ENCODE data around the gene FBXO44.

- TF ChIP-seq MAX (IDR thresholded peaks at IDR 0.05): peak; percentile 40; the same call in 1 of the 2 replicates
- TF ChIP-seq ZBTB7A (IDR thresholded peaks at IDR 0.05; ENCODE audit: low read depth): 0 out of 2 replicates have a peak, but pooled peaks have one; percentile 44
- TF ChIP-seq, protein P1, sequence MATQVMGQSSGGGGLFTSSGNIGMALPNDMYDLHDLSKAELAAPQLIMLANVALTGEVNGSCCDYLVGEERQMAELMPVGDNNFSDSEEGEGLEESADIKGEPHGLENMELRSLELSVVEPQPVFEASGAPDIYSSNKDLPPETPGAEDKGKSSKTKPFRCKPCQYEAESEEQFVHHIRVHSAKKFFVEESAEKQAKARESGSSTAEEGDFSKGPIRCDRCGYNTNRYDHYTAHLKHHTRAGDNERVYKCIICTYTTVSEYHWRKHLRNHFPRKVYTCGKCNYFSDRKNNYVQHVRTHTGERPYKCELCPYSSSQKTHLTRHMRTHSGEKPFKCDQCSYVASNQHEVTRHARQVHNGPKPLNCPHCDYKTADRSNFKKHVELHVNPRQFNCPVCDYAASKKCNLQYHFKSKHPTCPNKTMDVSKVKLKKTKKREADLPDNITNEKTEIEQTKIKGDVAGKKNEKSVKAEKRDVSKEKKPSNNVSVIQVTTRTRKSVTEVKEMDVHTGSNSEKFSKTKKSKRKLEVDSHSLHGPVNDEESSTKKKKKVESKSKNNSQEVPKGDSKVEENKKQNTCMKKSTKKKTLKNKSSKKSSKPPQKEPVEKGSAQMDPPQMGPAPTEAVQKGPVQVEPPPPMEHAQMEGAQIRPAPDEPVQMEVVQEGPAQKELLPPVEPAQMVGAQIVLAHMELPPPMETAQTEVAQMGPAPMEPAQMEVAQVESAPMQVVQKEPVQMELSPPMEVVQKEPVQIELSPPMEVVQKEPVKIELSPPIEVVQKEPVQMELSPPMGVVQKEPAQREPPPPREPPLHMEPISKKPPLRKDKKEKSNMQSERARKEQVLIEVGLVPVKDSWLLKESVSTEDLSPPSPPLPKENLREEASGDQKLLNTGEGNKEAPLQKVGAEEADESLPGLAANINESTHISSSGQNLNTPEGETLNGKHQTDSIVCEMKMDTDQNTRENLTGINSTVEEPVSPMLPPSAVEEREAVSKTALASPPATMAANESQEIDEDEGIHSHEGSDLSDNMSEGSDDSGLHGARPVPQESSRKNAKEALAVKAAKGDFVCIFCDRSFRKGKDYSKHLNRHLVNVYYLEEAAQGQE (IDR thresholded peaks at IDR 0.05; ENCODE audit: low read depth): no peak
- no peak for TF ChIP-seq RAD21 (IDR thresholded peaks at IDR 0.05; ENCODE audit: low read depth)
- TF ChIP-seq TAF1 (IDR thresholded peaks at IDR 0.05; ENCODE audit: low read depth): no peak
- no peak for TF ChIP-seq CEBPB (IDR thresholded peaks at IDR 0.05)
- TF ChIP-seq TEAD4 (IDR thresholded peaks at IDR 0.05): no peak
Observed at GRCh38 chr1:11649237-11649623, 5.4 kb upstream of the FBXO44 start.
